Esophagus squamous epithelium (tissue), 5 donors: ENCODE data around the gene PRR3. TPM values are rescaled to one million over a fixed set of nuclear protein-coding genes. Genes with fewer than 3 reads are reported as not detected.

Experiments used
- DNase-seq: peaks from one replicate; lab custom pipeline; 2025; lab: John Stamatoyannopoulos, UW
- H3K27ac ChIP-seq, 4 donors: fragments of 200-600 bp; sonication (generic); one replicate each; pipeline ENCODE4 v1.5.1; 2016 to 2019; ENCODE audit warnings: mild to moderate bottlenecking in 1 of 4
- H3K27me3 ChIP-seq, 4 donors: fragments of 200-600 bp; sonication (generic); 1 replicate in 3 of 4; 2 replicates in 1 of 4; pipeline versions ENCODE4 v1.5.1 to v1.6.0; 2017 to 2021; ENCODE audit warnings: antibody characterized with exemption in 1 of 4
- H3K36me3 ChIP-seq, 3 donors: fragments of 200-600 bp; sonication (generic); one replicate each; pipeline ENCODE4 v1.5.1; 2016 to 2019
- H3K4me1 ChIP-seq, 3 donors: fragments of 200-600 bp; sonication (generic); one replicate each; pipeline ENCODE4 v1.5.1; 2017 to 2019
- H3K4me3 ChIP-seq, 4 donors: fragments of 200-600 bp; sonication (generic); 1 replicate in 3 of 4; 2 replicates in 1 of 4; pipeline ENCODE4 v1.5.1; 2016 to 2019; ENCODE audit warnings: mild to moderate bottlenecking in 2 of 4, moderate library complexity in 1 of 4
- H3K9me3 ChIP-seq, 3 donors: fragments of 200-600 bp; sonication (generic); one replicate each; pipeline ENCODE4 v1.5.1; 2016 to 2019
- POLR2A ChIP-seq, 4 donors: fragments of 450-650 bp; IDR thresholded peaks; one replicate each; pipeline ENCODE4 v1.6.1; 2017; ENCODE audit warnings: antibody characterized with exemption in 4 of 4, mild to moderate bottlenecking in 4 of 4, moderate library complexity in 3 of 4
- WGBS, 2 donors: methylation state at CpG; one replicate each; pipeline ENCODE4 v1.1.5; 2018; 5-methylcytosine and 5-hydroxymethylcytosine counted together
- intact Hi-C: fragments of 100-400 bp; cut with DNase I; formaldehyde crosslinking; loops from one replicate; pipeline ENCODE4 v1.15.0; 2022
- total RNA-seq, 4 donors: library from RNA; depleted of rRNA; stranded (reverse); fragments of >200 nt; gene quantifications; one replicate each; pipeline ENCODE4 v1.1.0, GENCODE V29; 2016
- TF ChIP-seq, protein P1 (sequence below), 6 experiments: fragments of 450-650 bp in 4 of 6; fragments of 200-600 bp in 2 of 6; sonication (generic) in 2 of 6; IDR thresholded peaks; one replicate each; pipeline ENCODE4 v1.5.1; 2016 to 2019; ENCODE audit warnings: antibody characterized with exemption in 6 of 6, mild to moderate bottlenecking in 4 of 6, moderate library complexity in 4 of 6
- donor health status: DM: yes; HTN: yes; CAD: no.

PRR3 gene
- total RNA-seq, 4 donors from 2014 or later, result 3.2 to 11.6 (median 5.8) TPM

DNA sequence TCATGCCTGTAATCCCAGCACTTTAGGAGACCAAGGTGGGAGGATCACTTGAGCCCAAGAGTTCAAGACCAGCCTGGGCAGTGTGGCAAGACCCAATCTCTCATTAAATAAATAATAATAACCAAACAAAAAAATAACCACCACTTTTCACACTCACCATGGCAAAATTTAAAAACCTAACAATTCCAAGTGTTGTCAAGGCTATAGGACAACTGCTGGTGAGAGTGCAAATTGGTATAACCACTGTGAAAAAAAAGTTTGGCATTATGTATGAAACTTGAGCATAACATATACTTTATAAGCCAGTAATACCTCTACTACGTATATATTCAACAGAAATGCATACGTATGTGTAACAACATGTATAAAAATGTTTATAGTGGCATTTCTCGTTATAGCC, 3.8 kb downstream of the PRR3 start:
- intact Hi-C loops, result no loop called here
- Histone ChIP-seq H3K4me3 (no peak overlapping the region), H3K27me3 (no peaks in the 10 kb centered on the region), H3K27ac (no peak overlapping the region), H3K4me1 (peaks cover 0 to 17% (median 10%) of the 10 kb centered on the region in 3 donors), H3K36me3 (peaks cover 0 to 24% (median 7%) of the 10 kb centered on the region in 3 donors), H3K9me3 (no peaks in the 10 kb centered on the region)
- no peak for DNase-seq
- 87 to 92% methylated on average over 3 of the region's 3 CpGs for WGBS, 2 donors
- no peak for TF ChIP-seq POLR2A (IDR thresholded peaks at IDR 0.05)
- TF ChIP-seq, protein P1, sequence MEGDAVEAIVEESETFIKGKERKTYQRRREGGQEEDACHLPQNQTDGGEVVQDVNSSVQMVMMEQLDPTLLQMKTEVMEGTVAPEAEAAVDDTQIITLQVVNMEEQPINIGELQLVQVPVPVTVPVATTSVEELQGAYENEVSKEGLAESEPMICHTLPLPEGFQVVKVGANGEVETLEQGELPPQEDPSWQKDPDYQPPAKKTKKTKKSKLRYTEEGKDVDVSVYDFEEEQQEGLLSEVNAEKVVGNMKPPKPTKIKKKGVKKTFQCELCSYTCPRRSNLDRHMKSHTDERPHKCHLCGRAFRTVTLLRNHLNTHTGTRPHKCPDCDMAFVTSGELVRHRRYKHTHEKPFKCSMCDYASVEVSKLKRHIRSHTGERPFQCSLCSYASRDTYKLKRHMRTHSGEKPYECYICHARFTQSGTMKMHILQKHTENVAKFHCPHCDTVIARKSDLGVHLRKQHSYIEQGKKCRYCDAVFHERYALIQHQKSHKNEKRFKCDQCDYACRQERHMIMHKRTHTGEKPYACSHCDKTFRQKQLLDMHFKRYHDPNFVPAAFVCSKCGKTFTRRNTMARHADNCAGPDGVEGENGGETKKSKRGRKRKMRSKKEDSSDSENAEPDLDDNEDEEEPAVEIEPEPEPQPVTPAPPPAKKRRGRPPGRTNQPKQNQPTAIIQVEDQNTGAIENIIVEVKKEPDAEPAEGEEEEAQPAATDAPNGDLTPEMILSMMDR (IDR thresholded peaks at IDR 0.05), result no peak

DNA sequence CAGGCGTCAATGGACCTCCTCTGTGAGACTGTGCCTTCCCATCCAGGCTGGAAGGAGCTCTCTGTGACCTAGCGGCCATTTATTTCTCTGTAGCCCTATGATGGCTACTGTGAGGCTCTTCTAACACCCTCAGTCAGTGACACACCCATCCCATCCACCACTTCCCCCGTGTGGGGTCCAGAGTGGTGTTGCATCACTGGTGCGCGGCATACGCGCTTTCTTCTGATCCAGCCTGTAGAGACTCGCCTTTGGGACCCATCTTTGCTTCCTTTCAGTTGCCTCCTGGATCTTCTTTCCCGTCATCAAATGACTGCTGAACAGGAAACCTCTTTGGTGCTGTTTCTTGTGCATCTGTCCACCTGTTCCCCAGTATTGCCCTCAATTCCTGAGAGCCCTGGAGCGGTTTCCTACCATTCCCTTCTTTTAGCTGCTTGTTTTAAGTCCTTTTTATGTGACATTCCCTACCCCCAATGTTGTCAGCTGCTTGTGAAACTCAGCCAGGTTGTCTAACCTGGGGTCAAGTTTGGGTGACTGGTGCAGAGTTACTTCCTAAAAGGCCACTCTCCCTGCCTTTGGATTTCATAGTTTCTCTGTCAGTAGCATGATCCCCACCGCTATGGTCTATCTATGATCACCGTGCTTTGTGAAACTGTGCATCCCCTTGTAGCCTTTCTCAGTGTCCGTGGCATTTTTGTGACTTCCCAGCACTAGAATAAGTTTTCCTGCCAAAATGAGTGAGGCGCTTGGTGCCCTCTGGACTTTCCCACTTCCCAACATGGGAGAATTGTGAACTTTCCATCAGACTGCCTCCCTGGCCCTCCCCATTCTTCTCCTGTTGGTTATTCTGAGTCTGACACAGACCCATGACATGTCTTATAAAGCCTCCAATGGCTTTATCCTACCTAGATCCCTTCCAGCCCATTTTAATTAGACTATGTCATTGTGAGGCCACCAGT, 5.7 kb downstream of the PRR3 start:
- Histone ChIP-seq H3K9me3 (no peaks in the 10 kb centered on the region), H3K4me1 (peaks cover 0 to 15% (median 7%) of the 10 kb centered on the region in 3 donors), H3K27ac (no peak overlapping the region), H3K4me3 (no peak overlapping the region), H3K27me3 (no peaks in the 10 kb centered on the region), H3K36me3 (peaks cover 0 to 24% (median 7%) of the 10 kb centered on the region in 3 donors)
- intact Hi-C loops, result no loop called here
- no peak for DNase-seq
- WGBS, 2 donors, result 91 to 94% methylated on average over 14 of the region's 14 CpGs
- TF ChIP-seq POLR2A (IDR thresholded peaks at IDR 0.05), result no peak
- TF ChIP-seq, protein P1 (IDR thresholded peaks at IDR 0.05), result no peak

GRCh38 chr6:30564114-30564513, 7.0 kb downstream of the PRR3 start:
- Histone ChIP-seq H3K4me1 (peaks cover 0 to 13% (median 0%) of the 10 kb centered on the region in 3 donors), H3K27me3 (no peaks in the 10 kb centered on the region), H3K27ac (no peak overlapping the region), H3K36me3 (peaks cover 0 to 24% (median 7%) of the 10 kb centered on the region in 3 donors), H3K4me3 (no peak overlapping the region), H3K9me3 (no peaks in the 10 kb centered on the region)
- intact Hi-C loops, result no loop called here
- 97 to 100% methylated on average over 1 of the region's 1 CpG for WGBS, 2 donors
- DNase-seq, result no peak
- TF ChIP-seq POLR2A (IDR thresholded peaks at IDR 0.05), result no peak
- TF ChIP-seq, protein P1 (IDR thresholded peaks at IDR 0.05), result no peak

GRCh38 chr6:30565772-30566171, 8.7 kb downstream of the PRR3 start:
- Histone ChIP-seq H3K9me3 (no peaks in the 10 kb centered on the region), H3K27me3 (no peaks in the 10 kb centered on the region), H3K36me3 (peaks cover 0 to 24% (median 7%) of the 10 kb centered on the region in 3 donors), H3K4me3 (no peak overlapping the region), H3K4me1 (peaks cover 3 to 27% (median 6%) of the 10 kb centered on the region in 3 donors), H3K27ac (no peak overlapping the region)
- TF ChIP-seq, protein P1 (IDR thresholded peaks at IDR 0.05), result no peak
- no peak for TF ChIP-seq POLR2A (IDR thresholded peaks at IDR 0.05)
- DNase-seq, result no peak
- intact Hi-C loops, result no loop called here

DNA sequence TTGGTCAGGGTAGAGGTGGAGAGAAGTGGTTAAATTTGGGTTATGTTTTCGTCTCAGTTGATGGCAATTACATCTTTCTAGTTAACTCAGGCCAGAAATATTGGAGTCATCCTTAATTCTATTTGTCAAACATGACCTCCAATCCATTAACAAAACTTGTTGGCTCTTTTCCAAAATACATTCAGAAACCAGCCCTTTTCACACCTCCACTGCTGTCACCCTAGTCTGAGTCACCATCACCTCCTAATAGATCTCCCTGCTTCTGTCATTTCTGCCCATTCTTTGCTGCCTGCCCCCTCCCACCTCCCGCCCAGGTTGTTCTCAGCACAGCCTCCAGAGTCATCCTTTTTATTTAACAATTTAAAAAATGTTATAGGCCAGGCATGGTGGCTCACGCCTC, 11.2 kb downstream of the PRR3 start:
- Histone ChIP-seq H3K4me1 (peaks cover 11 to 45% (median 21%) of the 10 kb centered on the region in 3 donors), H3K9me3 (no peaks in the 10 kb centered on the region), H3K36me3 (peaks cover 0 to 3% (median 0%) of the 10 kb centered on the region in 3 donors), H3K4me3 (no peak overlapping the region), H3K27me3 (no peaks in the 10 kb centered on the region), H3K27ac (no peak overlapping the region)
- intact Hi-C loops, result no loop called here
- no peak for DNase-seq
- no peak for TF ChIP-seq POLR2A (IDR thresholded peaks at IDR 0.05)
- TF ChIP-seq, protein P1 (IDR thresholded peaks at IDR 0.05), result no peak
- WGBS, 2 donors, result 55 to 67% methylated on average over 3 of the region's 3 CpGs
